Suprapubic skin (tissue), 4 donors: ENCODE results near the gene BDKRB1.

ENCODE experiments used
- CTCF ChIP-seq, 2 donors: fragments of 200-600 bp in 1 of 2; fragments of 450-650 bp in 1 of 2; sonication (generic) in 1 of 2; IDR thresholded peaks; one replicate each; pipeline ENCODE4 v1.5.1; 2016 to 2019; ENCODE audit warnings: antibody characterized with exemption in 2 of 2, mild to moderate bottlenecking in 1 of 2, moderate library complexity in 1 of 2
- POLR2A ChIP-seq, 2 donors: fragments of 450-650 bp; IDR thresholded peaks; one replicate each; pipeline ENCODE4 v1.6.1; 2017; ENCODE audit warnings: antibody characterized with exemption in 2 of 2, mild to moderate bottlenecking in 2 of 2, moderate library complexity in 2 of 2
- POLR2AphosphoS5 ChIP-seq, 3 donors: sonication (generic); formaldehyde crosslinking; IDR thresholded peaks; one replicate each; pipeline ENCODE4 v1.6.1; 2017; ENCODE audit warnings: antibody characterized with exemption in 3 of 3

GRCh38 chr14:96216627-96217026 is 39.4 kb upstream of the BDKRB1 start:
- TF ChIP-seq CTCF (IDR thresholded peaks at IDR 0.05) (no peak), POLR2A (IDR thresholded peaks at IDR 0.05) (no peak), POLR2AphosphoS5 (IDR thresholded peaks at IDR 0.05) (no peak)
